DMS79 (cell line): ENCODE measurements around the gene CACNB4.
"Not testable (repeated sequence)": the region's sequence is repeated elsewhere in the genome, so short reads cannot be mapped to it uniquely, and the experiment has no call there.

ENCODE experiments used
- DNase-seq: peaks from one replicate; lab custom pipeline; 2025; lab: John Stamatoyannopoulos, UW

The CACNB4 gene

GRCh38 chr2:152019732-152020131 lies 79.1 kb downstream of the CACNB4 start:
- no peak for DNase-seq

GRCh38 chr2:152016181-152017120 lies 82.4 kb downstream of the CACNB4 start:
- no peak for DNase-seq

GRCh38 chr2:152015552-152015951 lies 83.3 kb downstream of the CACNB4 start:
- no peak for DNase-seq

- no peak for DNase-seq
Measured at GRCh38 chr2:152012697-152013096, 86.1 kb downstream of the CACNB4 start.

GRCh38 chr2:152011724-152012123 lies 87.1 kb downstream of the CACNB4 start:
- DNase-seq, result no peak

GRCh38 chr2:152005607-152006006 lies 93.2 kb downstream of the CACNB4 start:
- no peak for DNase-seq

GRCh38 chr2:152003283-152003682 lies 95.6 kb downstream of the CACNB4 start:
- DNase-seq, result not testable (repeated sequence)

GRCh38 chr2:151999053-151999452 lies 99.8 kb downstream of the CACNB4 start:
- DNase-seq, result no peak

GRCh38 chr2:151996243-151997003 lies 102.4 kb downstream of the CACNB4 start:
- no peak for DNase-seq

- no peak for DNase-seq
Measured at GRCh38 chr2:151995161-151995557, 103.7 kb downstream of the CACNB4 start.

- not testable (repeated sequence) for DNase-seq
Measured at GRCh38 chr2:151994178-151994577, 104.7 kb downstream of the CACNB4 start.

- no peak for DNase-seq
Measured at GRCh38 chr2:151991010-151991409, 107.8 kb downstream of the CACNB4 start.

- DNase-seq, result no peak
Measured at GRCh38 chr2:151989378-151989777, 109.5 kb downstream of the CACNB4 start.

- no peak for DNase-seq
Measured at GRCh38 chr2:151987484-151987883, 111.4 kb downstream of the CACNB4 start.

- DNase-seq, result no peak
Measured at GRCh38 chr2:151984424-151985083, 114.3 kb downstream of the CACNB4 start.

- DNase-seq, result no peak
Measured at GRCh38 chr2:151983221-151983620, 115.6 kb downstream of the CACNB4 start.

- DNase-seq, result no peak
Measured at GRCh38 chr2:151981886-151982285, 117.0 kb downstream of the CACNB4 start.

- DNase-seq, result no peak
Measured at GRCh38 chr2:151979694-151980093, 119.2 kb downstream of the CACNB4 start.

GRCh38 chr2:151978709-151979108 lies 120.1 kb downstream of the CACNB4 start:
- DNase-seq, result no peak

GRCh38 chr2:151977631-151978030 lies 121.2 kb downstream of the CACNB4 start:
- no peak for DNase-seq

- no peak for DNase-seq
Measured at GRCh38 chr2:151976945-151977353, 121.9 kb downstream of the CACNB4 start.
